Stimulated activated CD4-positive, alpha-beta T cell treated with anti-CD3 and anti-CD28 coated beads, Interleukin-15, amount 100 ng/mL, for 1 hour (primary cell): ENCODE measurements around the gene METTL24.

Experiments
- DNase-seq, 2 donors: peaks; one replicate each; pipeline ENCODE4 v3.0.0-alpha.2; 2020; ENCODE audit warnings: low read depth in 1 of 2, low spot score in 1 of 2

The METTL24 gene

GRCh38 chr6:110357664-110358552, at the start of gene METTL24:
METTL24 (minus strand) TSS chr6:110358349; CDS start chr6:110358272, 77 bp downstream.
- DNase-seq, result no peak

- DNase-seq, result no peak
Measured at GRCh38 chr6:110404607-110405006, 46.5 kb upstream of the METTL24 start.

GRCh38 chr6:110401585-110402176, 43.5 kb upstream of the METTL24 start:
- DNase-seq, result no peak

GRCh38 chr6:110400208-110400607, 42.1 kb upstream of the METTL24 start:
- DNase-seq, result no peak

- no peak for DNase-seq
Measured at GRCh38 chr6:110399219-110400071, 41.3 kb upstream of the METTL24 start.

GRCh38 chr6:110398778-110399177, 40.6 kb upstream of the METTL24 start:
- DNase-seq, result no peak

- DNase-seq, result no peak
Measured at GRCh38 chr6:110395221-110395620, 37.1 kb upstream of the METTL24 start.

GRCh38 chr6:110394409-110394808, 36.3 kb upstream of the METTL24 start:
- DNase-seq, result no peak

GRCh38 chr6:110392727-110393126, 34.6 kb upstream of the METTL24 start:
- no peak for DNase-seq

GRCh38 chr6:110390404-110390803, 32.3 kb upstream of the METTL24 start:
- DNase-seq, result no peak

- DNase-seq, result no peak
Measured at GRCh38 chr6:110389689-110390382, 31.7 kb upstream of the METTL24 start.

GRCh38 chr6:110387986-110388385, 29.8 kb upstream of the METTL24 start:
- no peak for DNase-seq

GRCh38 chr6:110385458-110385863, 27.3 kb upstream of the METTL24 start:
- DNase-seq, result no peak

GRCh38 chr6:110378552-110378951, 20.4 kb upstream of the METTL24 start:
- no peak for DNase-seq

GRCh38 chr6:110369066-110369465, 10.9 kb upstream of the METTL24 start:
- DNase-seq, result no peak

- DNase-seq, result no peak
Measured at GRCh38 chr6:110368284-110368683, 10.1 kb upstream of the METTL24 start.

GRCh38 chr6:110367825-110368224, 9.7 kb upstream of the METTL24 start:
- no peak for DNase-seq

GRCh38 chr6:110366975-110367374, 8.8 kb upstream of the METTL24 start:
- no peak for DNase-seq

- DNase-seq, result no peak
Measured at GRCh38 chr6:110366256-110366655, 8.1 kb upstream of the METTL24 start.

GRCh38 chr6:110364364-110365105, 6.4 kb upstream of the METTL24 start:
- DNase-seq, result no peak
